Activated T-cell treated with anti-CD3 and anti-CD28 coated beads, Interleukin-2, amount 50 U/mL, for 72 hours (primary cell): ENCODE results near the gene ASF1B. TPM values are rescaled to one million over a fixed set of nuclear protein-coding genes. Genes with fewer than 3 reads are reported as not detected.
A peak's percentile ranks its signal among the peaks of the same experiment; 100 is the strongest.
"Not testable (repeated sequence)": the region's sequence is repeated elsewhere in the genome, so short reads cannot be mapped to it uniquely, and the experiment has no call there.

Experiments
- ATAC-seq, 2 donors: fragments of 150-1000 bp; cut with Tn5 transposase; replicated peaks in 1 of 2; 2 replicates each; pipeline ENCODE4 v1.10.0; 2021; ENCODE audit warnings: moderate library complexity in 2 of 2, mild to moderate bottlenecking in 1 of 2
- DNase-seq, 2 donors: peaks; one replicate each; pipeline ENCODE4 v3.0.0; 2021 to 2022; ENCODE audit warnings: mixed read lengths in 1 of 2
- H3K27ac Mint-ChIP-seq: one replicate; pipeline ENCODE4 v1.8.0; 2022; ENCODE audit warnings: mild to moderate bottlenecking, moderate library complexity, mixed read lengths
- H3K27me3 Mint-ChIP-seq: one replicate; pipeline ENCODE4 v1.8.0; 2022; ENCODE audit warnings: low read depth, mixed read lengths
- H3K36me3 Mint-ChIP-seq, 2 donors: one replicate each; pipeline ENCODE4 v1.8.0; 2022; ENCODE audit warnings: mixed read lengths in 2 of 2, mild to moderate bottlenecking in 1 of 2; ENCODE audit not compliant: insufficient read depth in 2 of 2
- H3K4me1 Mint-ChIP-seq: one replicate; pipeline ENCODE4 v1.8.0; 2022; ENCODE audit warnings: low read depth, mixed read lengths
- H3K4me3 Mint-ChIP-seq, 2 donors: one replicate each; pipeline ENCODE4 v1.8.0; 2022; ENCODE audit warnings: mild to moderate bottlenecking in 2 of 2, mixed read lengths in 2 of 2, moderate library complexity in 2 of 2
- H3K9me3 Mint-ChIP-seq, 2 donors: one replicate each; pipeline ENCODE4 v1.8.0; 2022; ENCODE audit warnings: mixed read lengths in 2 of 2
- total RNA-seq, 2 donors: library from RNA; stranded (reverse); gene quantifications; one replicate each; pipeline ENCODE4 v1.2.3, GENCODE V29; 2022

The ASF1B gene
- total RNA-seq, 2 donors from 2014 or later: 71.3 to 84.4 TPM

DNA sequence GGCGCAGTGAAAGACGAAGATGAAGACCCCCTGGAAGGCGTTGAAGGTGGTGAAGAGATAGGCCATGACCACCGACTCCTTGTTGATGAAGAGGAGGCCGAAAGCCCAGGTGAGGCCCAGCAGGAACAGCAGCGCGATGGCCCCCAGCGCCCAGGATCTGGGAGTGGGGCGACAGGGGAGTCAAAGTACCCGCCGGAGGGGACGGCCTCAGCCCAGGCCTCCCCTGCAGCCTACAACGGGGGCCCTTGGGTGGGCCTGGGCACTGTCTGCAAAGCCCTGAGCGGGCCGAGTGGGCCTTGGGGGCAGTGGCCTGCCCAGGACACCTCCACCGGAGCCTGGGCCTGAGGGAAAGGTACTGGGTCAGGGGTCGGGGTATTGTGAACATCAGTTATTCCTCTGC is 19.0 kb upstream of the ASF1B start:
- no peak overlapping the region for H3K27ac Mint-ChIP-seq
- no peaks in the 10 kb centered on the region for H3K36me3 Mint-ChIP-seq
- no peaks in the 10 kb centered on the region for H3K27me3 Mint-ChIP-seq
- no peaks in the 10 kb centered on the region for H3K9me3 Mint-ChIP-seq
- DNase-seq: no peak
- ATAC-seq: no peak
- H3K4me1 Mint-ChIP-seq: no peaks in the 10 kb centered on the region
- no peak overlapping the region for H3K4me3 Mint-ChIP-seq

DNA sequence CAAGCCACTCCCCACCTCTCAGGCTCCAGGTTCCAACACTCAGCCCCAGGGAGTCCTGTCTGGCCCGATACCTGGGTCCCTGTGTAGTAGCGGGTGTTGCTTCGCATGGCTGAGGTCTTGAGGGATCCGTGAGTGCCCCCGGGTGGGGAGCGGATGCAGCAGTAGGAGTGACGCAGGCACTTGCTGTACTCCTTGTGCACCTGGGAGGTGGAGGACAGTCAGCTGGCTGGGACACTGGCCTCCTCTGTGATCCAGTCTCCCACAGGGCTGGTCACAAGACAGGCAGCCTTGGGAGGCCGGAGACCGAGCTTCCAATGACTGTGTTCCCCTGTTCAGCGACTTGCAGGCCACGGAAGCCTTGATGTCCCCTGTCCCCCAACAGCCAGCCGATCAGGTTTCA is 16.3 kb upstream of the ASF1B start:
- DNase-seq: no peak
- no peaks in the 10 kb centered on the region for H3K9me3 Mint-ChIP-seq
- no peaks in the 10 kb centered on the region for H3K36me3 Mint-ChIP-seq
- no peaks in the 10 kb centered on the region for H3K27me3 Mint-ChIP-seq
- H3K4me3 Mint-ChIP-seq: no peak overlapping the region
- peaks cover 26% of the 10 kb centered on the region for H3K4me1 Mint-ChIP-seq
- H3K27ac Mint-ChIP-seq: no peak overlapping the region
- ATAC-seq: no peak

DNA sequence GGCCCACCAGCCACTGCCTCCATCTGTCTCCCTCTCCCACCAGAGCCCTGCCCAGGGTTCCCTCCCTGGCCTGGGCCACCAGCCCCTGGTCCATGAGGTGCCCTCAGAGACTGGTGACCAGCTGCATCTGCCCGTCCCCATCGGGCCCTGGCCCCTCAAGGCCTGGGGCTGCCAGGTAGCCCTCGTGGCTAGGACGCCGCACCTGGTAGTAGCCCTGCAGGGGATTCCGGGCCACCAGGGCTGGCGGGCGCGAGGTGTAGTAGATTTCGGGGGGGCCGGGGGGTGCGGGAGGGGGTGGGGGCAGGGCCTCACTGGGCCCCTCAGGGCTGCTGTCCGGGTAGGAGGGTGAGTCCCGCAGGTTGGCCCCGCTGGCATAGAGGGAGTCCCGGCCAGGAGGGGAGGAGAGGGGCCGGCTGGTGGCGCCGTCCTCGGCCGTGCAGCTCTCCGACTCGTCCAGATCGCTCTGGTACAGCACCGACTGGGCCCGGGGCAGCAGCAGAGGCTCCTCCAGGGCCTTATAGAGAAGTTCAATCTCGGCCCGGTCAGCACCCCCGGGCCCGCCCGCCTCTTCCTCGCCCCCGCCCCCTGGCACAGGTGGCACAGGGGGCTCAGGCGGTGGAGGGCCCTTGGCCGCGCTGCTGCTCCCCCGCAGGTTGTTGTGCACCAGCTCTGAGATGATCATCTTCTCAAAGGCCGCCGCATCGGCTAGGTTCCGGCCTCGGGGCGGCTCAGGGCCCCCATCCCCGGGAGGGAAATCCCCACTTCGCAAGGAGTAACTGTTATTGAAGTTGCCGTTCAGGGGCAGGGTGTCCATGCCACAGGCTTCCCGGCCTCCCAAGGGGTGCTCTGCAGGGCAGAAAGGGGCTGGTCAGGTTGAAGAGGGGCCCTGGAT is 14.6 kb upstream of the ASF1B start:
- no peaks in the 10 kb centered on the region for H3K27me3 Mint-ChIP-seq
- no peak for ATAC-seq
- H3K4me3 Mint-ChIP-seq: peak overlapping the region in 1 of 2 donors; percentile 32
- peaks cover 31% of the 10 kb centered on the region for H3K4me1 Mint-ChIP-seq
- no peaks in the 10 kb centered on the region for H3K36me3 Mint-ChIP-seq
- H3K9me3 Mint-ChIP-seq: no peaks in the 10 kb centered on the region
- DNase-seq: no peak
- no peak overlapping the region for H3K27ac Mint-ChIP-seq

- peaks cover 35% of the 10 kb centered on the region for H3K4me1 Mint-ChIP-seq
- DNase-seq: peak in 1 of 2 donors; percentile 33
These were observed 13.8 kb upstream of the ASF1B start for GRCh38 chr19:14150041-14150769.

DNA sequence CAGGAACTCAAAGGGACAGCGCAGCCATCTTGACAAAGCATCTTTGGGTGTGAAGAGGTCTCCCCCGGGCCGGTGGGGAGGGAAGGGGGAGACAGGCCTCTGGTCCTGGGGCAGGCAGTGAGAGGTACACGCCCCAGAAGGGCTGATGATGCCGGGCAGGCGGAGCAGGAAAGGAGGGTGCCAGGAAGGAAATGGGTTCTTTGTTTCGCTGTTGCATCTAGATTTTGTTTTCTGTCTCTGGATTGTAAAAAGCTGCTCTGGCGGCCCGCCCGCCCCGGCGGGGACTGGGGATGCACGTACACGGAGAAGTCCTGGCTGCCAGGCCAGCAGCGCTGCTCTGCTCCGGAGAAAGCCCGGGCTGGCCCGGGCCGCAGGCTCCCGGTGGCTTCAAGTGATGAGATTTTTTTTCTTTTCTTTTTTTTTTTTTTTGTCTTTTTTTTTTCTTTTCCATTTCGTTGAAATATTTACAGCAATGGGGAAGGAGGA is 13.2 kb upstream of the ASF1B start:
- no peaks in the 10 kb centered on the region for H3K36me3 Mint-ChIP-seq
- H3K4me1 Mint-ChIP-seq: peaks cover 37% of the 10 kb centered on the region
- peak; percentile 40 to 53 for DNase-seq
- no peaks in the 10 kb centered on the region for H3K9me3 Mint-ChIP-seq
- H3K27ac Mint-ChIP-seq: peak overlapping the region; percentile 94
- H3K4me3 Mint-ChIP-seq: peak overlapping the region; percentile 89 to 91
- ATAC-seq: peak; percentile 74 to 81
- no peaks in the 10 kb centered on the region for H3K27me3 Mint-ChIP-seq

More at GRCh38 chr19:14150041-14150769, 13.8 kb upstream of the ASF1B start:
- Mint-ChIP-seq H3K36me3 (no peaks in the 10 kb centered on the region), H3K27me3 (no peaks in the 10 kb centered on the region), H3K27ac (peak overlapping the region; percentile 94), H3K9me3 (no peaks in the 10 kb centered on the region), H3K4me3 (peak overlapping the region; percentile 89 to 91)
- ATAC-seq: peak in 1 of 2 donors; percentile 30

- H3K27me3 Mint-ChIP-seq: no peaks in the 10 kb centered on the region
- peaks cover 37% of the 10 kb centered on the region for H3K4me1 Mint-ChIP-seq
- no peak for ATAC-seq
- peak overlapping the region; percentile 89 to 91 for H3K4me3 Mint-ChIP-seq
- no peak for DNase-seq
- H3K27ac Mint-ChIP-seq: peak overlapping the region; percentile 94
- no peaks in the 10 kb centered on the region for H3K36me3 Mint-ChIP-seq
- no peaks in the 10 kb centered on the region for H3K9me3 Mint-ChIP-seq
These were observed 12.5 kb upstream of the ASF1B start for GRCh38 chr19:14148751-14149410.

DNA sequence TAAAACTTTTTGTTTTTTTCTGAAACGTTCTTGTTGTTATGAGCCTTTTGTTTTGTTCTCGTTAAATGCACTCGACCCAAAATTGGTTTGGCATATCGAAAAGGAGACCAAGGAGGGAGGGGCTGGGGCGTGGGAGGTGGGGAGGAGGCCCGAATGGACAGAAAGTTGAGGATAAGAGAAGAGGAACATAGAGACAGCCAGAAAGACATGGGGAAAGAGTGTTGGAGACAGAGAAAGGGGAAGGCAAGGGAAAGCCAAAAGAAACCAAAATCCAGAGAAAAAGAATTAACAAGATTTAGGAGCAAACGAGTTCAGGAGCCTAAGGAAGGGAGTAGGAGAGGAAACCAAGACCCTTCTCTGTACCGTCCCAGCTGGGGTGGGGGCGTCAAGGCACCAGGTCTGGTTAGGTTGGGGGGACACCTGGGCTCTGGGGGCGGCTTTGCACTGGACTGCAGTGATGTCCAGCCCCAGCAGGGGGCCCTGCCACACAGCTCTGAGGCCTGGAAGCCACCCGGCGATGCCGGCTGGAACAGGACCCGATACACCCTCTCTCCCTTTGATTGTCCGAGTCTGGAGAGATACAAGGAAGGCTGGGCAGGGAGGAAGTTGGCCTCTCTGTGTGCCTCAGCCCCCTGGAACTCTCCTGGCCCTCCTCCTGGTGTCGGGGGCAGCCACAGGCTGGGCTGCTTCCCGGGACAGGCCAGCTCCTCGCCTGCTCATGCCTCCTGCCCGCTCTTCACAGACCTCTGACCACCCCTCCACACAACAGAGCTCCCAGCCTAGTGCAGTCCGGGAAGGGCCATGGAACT is 11.6 kb upstream of the ASF1B start:
- peak overlapping the region; percentile 65 to 91 for H3K4me3 Mint-ChIP-seq
- DNase-seq: peak; percentile 67 to 75
- ATAC-seq: peak; percentile 71 to 75
- H3K27me3 Mint-ChIP-seq: no peaks in the 10 kb centered on the region
- no peaks in the 10 kb centered on the region for H3K36me3 Mint-ChIP-seq
- no peaks in the 10 kb centered on the region for H3K9me3 Mint-ChIP-seq
- peaks cover 37% of the 10 kb centered on the region for H3K4me1 Mint-ChIP-seq
- H3K27ac Mint-ChIP-seq: peak overlapping the region; percentile 33

DNA sequence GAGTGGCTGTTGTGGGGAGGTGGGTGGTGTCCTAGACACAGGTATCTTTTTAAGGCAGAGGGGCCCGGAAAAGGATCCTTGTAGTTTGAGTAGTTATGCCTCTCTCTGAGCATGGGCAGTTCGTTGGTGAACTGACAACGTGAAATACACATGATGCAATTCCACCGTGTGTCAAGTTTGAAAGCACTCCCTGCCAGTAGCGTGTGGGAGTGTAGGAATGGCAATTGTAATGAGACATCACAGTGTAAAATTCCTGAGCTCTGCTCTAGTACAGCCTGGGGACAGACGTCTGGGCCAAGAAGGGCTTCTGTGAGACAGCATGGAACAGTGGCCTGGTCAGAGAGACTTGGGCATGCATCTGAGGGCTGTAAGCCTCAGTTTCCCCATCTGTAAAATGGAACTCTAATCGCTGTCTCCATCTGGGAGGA is 10.4 kb upstream of the ASF1B start:
- H3K27me3 Mint-ChIP-seq: no peaks in the 10 kb centered on the region
- H3K9me3 Mint-ChIP-seq: no peaks in the 10 kb centered on the region
- ATAC-seq: no peak
- H3K4me1 Mint-ChIP-seq: peaks cover 44% of the 10 kb centered on the region
- H3K36me3 Mint-ChIP-seq: no peaks in the 10 kb centered on the region
- no peak overlapping the region for H3K27ac Mint-ChIP-seq
- no peak for DNase-seq
- H3K4me3 Mint-ChIP-seq: no peak overlapping the region

DNA sequence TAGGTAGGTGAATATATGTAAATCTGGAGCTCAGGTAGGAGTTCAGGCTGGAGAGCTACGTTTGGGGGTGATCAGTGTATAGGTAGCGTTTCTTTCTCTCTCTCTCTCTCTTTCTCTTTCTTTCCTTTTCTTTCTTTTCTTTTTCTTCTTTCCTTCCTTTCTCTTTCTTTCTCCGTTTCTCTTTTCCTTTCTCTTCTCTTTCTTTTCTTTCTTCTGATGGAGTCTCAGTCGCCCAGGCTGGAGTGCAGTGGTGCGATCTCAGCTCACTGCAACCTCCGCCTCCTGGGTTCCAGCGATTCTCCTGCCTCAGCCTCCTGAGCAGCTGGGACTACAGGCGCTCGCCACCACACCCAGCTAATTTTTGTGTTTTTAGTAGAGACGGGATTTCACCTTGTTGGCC is 9.8 kb upstream of the ASF1B start:
- not testable (repeated sequence) for H3K27me3 Mint-ChIP-seq, H3K4me3 Mint-ChIP-seq
- H3K4me1 Mint-ChIP-seq: peaks cover 47% of the 10 kb centered on the region

DNA sequence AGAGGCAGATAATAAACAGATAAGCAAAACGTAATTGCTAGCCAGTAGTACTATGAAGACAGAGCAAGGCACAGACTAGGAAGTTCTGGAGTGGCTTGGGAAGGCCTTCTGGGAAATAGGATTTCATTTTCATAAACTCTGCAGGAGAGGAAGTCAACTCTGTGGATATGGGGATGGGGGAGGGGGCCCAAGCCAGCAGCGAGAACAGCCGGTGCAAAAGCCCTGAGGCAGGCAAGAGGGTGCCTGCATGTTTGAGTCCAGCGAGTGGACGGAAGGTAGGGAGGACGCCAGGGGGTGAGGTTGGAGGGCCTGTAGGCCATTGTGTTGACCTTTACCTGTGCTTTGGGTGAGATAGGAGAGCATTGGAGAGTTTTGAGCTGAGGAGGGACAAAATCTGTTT is 9.0 kb upstream of the ASF1B start:
- DNase-seq (no peak), ATAC-seq (no peak)
- H3K27ac Mint-ChIP-seq: no peak overlapping the region
- no peak overlapping the region for H3K4me3 Mint-ChIP-seq
- H3K4me1 Mint-ChIP-seq: peaks cover 47% of the 10 kb centered on the region
- no peaks in the 10 kb centered on the region for H3K27me3 Mint-ChIP-seq
- H3K36me3 Mint-ChIP-seq: no peaks in the 10 kb centered on the region
- H3K9me3 Mint-ChIP-seq: no peaks in the 10 kb centered on the region

More for the DNA sequence above, 9.8 kb upstream of the ASF1B start:
- H3K27ac Mint-ChIP-seq, H3K9me3 Mint-ChIP-seq, ATAC-seq, DNase-seq, H3K36me3 Mint-ChIP-seq: not testable (repeated sequence)

- Mint-ChIP-seq H3K27me3 (no peaks in the 10 kb centered on the region), H3K36me3 (peaks cover 0 to 2% of the 10 kb centered on the region in 2 donors), H3K9me3 (no peaks in the 10 kb centered on the region), H3K27ac (no peak overlapping the region), H3K4me1 (peaks cover 39% of the 10 kb centered on the region), H3K4me3 (no peak overlapping the region)
- no peak for ATAC-seq
- DNase-seq: no peak
These were observed 6.1 kb upstream of the ASF1B start for GRCh38 chr19:14142262-14143190.
